Measurements from ENCODE around the gene ILRUN. TPM values are rescaled to one million over a fixed set of nuclear protein-coding genes. Genes with fewer than 3 reads are reported as not detected.

ILRUN gene
- total and polyA plus RNA-seq, 9 of the 15 experiments (the other 6 are each of a cell fraction or from before 2014, with no cell fraction given), result 24.9 to 78.9 (median 53.4) TPM

DNA sequence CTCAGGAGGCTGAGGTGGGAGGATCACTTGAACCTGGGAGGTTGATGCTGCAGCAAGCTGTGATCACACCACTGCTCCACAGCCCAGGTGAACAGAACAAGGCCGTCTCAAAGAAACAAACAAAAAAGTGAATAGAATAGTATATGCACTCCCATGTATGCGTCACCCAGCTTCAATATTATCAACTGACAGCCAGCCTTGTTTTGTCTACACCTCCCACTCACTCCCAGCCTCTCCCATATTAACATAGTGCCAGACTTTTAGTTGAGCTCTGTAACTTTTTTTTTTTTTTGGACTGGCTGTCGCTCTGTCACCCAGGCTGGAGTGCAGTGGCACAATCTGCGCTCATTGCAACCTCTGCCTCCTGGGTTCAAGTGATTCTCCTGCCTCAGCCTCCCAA is 18.1 kb upstream of the ILRUN start (continued):
- TF ChIP-seq TEAD4 (IDR thresholded peaks at IDR 0.05; ENCODE audit: low read length), result peak; percentile 13; the same call in 1 of the 2 replicates
- TF ChIP-seq TEAD4 (CRISPR knock-in tag; IDR thresholded peaks at IDR 0.05; ENCODE audit: borderline replicate concordance), result no peak
- no peak for TF ChIP-seq JUNB (CRISPR knock-in tag; conservative IDR thresholded peaks at IDR 0.05)
- TF ChIP-seq EGR1 (conservative IDR thresholded peaks at IDR 0.05), result peak; percentile 97
- no peak for TF ChIP-seq MED1 (CRISPR knock-in tag; IDR thresholded peaks at IDR 0.05; ENCODE audit: borderline replicate concordance)
- TF ChIP-seq NCOA6 (IDR thresholded peaks at IDR 0.05), result no peak
- TF ChIP-seq, protein P1, sequence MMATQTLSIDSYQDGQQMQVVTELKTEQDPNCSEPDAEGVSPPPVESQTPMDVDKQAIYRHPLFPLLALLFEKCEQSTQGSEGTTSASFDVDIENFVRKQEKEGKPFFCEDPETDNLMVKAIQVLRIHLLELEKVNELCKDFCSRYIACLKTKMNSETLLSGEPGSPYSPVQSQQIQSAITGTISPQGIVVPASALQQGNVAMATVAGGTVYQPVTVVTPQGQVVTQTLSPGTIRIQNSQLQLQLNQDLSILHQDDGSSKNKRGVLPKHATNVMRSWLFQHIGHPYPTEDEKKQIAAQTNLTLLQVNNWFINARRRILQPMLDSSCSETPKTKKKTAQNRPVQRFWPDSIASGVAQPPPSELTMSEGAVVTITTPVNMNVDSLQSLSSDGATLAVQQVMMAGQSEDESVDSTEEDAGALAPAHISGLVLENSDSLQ (IDR thresholded peaks at IDR 0.05), result peak; percentile 88
- TF ChIP-seq, protein P2, sequence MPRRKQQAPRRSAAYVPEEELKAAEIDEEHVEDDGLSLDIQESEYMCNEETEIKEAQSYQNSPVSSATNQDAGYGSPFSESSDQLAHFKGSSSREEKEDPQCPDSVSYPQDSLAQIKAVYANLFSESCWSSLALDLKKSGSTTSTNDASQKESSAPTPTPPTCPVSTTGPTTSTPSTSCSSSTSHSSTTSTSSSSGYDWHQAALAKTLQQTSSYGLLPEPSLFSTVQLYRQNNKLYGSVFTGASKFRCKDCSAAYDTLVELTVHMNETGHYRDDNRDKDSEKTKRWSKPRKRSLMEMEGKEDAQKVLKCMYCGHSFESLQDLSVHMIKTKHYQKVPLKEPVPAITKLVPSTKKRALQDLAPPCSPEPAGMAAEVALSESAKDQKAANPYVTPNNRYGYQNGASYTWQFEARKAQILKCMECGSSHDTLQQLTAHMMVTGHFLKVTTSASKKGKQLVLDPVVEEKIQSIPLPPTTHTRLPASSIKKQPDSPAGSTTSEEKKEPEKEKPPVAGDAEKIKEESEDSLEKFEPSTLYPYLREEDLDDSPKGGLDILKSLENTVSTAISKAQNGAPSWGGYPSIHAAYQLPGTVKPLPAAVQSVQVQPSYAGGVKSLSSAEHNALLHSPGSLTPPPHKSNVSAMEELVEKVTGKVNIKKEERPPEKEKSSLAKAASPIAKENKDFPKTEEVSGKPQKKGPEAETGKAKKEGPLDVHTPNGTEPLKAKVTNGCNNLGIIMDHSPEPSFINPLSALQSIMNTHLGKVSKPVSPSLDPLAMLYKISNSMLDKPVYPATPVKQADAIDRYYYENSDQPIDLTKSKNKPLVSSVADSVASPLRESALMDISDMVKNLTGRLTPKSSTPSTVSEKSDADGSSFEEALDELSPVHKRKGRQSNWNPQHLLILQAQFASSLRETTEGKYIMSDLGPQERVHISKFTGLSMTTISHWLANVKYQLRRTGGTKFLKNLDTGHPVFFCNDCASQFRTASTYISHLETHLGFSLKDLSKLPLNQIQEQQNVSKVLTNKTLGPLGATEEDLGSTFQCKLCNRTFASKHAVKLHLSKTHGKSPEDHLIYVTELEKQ (CRISPR knock-in tag; IDR thresholded peaks at IDR 0.05), result no peak
- TF ChIP-seq ZNF197 (CRISPR knock-in tag; IDR thresholded peaks at IDR 0.05; ENCODE audit: low read depth), result no peak
- TF ChIP-seq, protein P3, sequence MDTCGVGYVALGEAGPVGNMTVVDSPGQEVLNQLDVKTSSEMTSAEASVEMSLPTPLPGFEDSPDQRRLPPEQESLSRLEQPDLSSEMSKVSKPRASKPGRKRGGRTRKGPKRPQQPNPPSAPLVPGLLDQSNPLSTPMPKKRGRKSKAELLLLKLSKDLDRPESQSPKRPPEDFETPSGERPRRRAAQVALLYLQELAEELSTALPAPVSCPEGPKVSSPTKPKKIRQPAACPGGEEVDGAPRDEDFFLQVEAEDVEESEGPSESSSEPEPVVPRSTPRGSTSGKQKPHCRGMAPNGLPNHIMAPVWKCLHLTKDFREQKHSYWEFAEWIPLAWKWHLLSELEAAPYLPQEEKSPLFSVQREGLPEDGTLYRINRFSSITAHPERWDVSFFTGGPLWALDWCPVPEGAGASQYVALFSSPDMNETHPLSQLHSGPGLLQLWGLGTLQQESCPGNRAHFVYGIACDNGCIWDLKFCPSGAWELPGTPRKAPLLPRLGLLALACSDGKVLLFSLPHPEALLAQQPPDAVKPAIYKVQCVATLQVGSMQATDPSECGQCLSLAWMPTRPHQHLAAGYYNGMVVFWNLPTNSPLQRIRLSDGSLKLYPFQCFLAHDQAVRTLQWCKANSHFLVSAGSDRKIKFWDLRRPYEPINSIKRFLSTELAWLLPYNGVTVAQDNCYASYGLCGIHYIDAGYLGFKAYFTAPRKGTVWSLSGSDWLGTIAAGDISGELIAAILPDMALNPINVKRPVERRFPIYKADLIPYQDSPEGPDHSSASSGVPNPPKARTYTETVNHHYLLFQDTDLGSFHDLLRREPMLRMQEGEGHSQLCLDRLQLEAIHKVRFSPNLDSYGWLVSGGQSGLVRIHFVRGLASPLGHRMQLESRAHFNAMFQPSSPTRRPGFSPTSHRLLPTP (IDR thresholded peaks at IDR 0.05; ENCODE audit: borderline replicate concordance, extremely low read depth, insufficient read length), result no peak
- TF ChIP-seq SNIP1 (IDR thresholded peaks at IDR 0.05; ENCODE audit: low read depth), result no peak
- peak; percentile 87 for TF ChIP-seq SMARCA4 (IDR thresholded peaks at IDR 0.05)
- no peak for TF ChIP-seq FIP1L1 (IDR thresholded peaks at IDR 0.05; ENCODE audit: low read depth, low read length, poor library complexity, severe bottlenecking)
- TF ChIP-seq GATAD2A (IDR thresholded peaks at IDR 0.05), result no peak
- no peak for TF ChIP-seq RUNX1 (IDR thresholded peaks at IDR 0.05; ENCODE audit: low read depth)
- TF ChIP-seq SRF (CRISPR knock-in tag; IDR thresholded peaks at IDR 0.05), result no peak
- no peak for TF ChIP-seq CEBPB (tag; IDR thresholded peaks at IDR 0.05)
- peak; percentile 91 for TF ChIP-seq NCOR1 (IDR thresholded peaks at IDR 0.05)
- peak; percentile 90 for TF ChIP-seq ARID1B (IDR thresholded peaks at IDR 0.05)

Data from K562 (cell line).